Uterus (tissue), 2 donors: ENCODE results near the gene CLDN20.

ENCODE experiments used
- POLR2A ChIP-seq, 2 donors: fragments of 450-650 bp; IDR thresholded peaks; one replicate each; pipeline ENCODE4 v1.6.1; 2016; ENCODE audit warnings: antibody characterized with exemption in 2 of 2, mild to moderate bottlenecking in 1 of 2, moderate library complexity in 1 of 2
- TF ChIP-seq, protein P1 (sequence below), 4 experiments: fragments of 200-600 bp in 2 of 4; fragments of 450-650 bp in 2 of 4; sonication (generic) in 2 of 4; IDR thresholded peaks; one replicate each; pipeline ENCODE4 v1.5.1; 2016 to 2019; ENCODE audit warnings: antibody characterized with exemption in 4 of 4, mild to moderate bottlenecking in 2 of 4, moderate library complexity in 1 of 4

DNA sequence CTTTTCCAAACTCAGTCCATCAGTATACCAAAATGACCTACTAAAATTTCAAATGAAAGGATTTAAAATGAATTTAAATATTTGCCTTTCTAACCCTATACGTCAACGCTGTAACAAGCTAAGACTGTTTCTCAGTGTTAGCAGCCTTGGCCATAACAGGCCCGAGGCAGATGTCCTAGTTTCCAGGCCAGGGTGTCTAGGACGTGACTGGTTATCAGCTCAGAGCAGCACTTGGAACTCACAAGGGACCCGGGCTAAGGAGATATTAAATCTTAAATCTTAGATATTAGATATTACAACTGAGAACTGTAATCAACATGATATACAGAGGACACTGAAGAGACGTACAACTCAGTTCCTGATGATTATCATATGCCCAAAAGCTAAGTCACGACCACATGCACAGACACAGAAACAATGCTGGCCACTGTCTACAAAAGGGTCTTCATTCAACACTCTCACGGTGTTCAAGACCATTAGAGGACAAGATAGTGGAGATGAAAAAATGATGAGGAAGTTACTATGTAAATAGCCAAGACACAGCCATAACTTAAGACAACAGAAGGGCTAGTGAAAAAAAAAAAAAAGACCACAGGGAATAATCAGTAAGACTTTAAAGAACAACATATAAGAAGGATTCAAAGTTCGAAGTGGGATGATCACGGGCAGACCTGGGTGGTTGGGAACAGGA, at the start of gene CLDN20:
- TF ChIP-seq, protein P1, sequence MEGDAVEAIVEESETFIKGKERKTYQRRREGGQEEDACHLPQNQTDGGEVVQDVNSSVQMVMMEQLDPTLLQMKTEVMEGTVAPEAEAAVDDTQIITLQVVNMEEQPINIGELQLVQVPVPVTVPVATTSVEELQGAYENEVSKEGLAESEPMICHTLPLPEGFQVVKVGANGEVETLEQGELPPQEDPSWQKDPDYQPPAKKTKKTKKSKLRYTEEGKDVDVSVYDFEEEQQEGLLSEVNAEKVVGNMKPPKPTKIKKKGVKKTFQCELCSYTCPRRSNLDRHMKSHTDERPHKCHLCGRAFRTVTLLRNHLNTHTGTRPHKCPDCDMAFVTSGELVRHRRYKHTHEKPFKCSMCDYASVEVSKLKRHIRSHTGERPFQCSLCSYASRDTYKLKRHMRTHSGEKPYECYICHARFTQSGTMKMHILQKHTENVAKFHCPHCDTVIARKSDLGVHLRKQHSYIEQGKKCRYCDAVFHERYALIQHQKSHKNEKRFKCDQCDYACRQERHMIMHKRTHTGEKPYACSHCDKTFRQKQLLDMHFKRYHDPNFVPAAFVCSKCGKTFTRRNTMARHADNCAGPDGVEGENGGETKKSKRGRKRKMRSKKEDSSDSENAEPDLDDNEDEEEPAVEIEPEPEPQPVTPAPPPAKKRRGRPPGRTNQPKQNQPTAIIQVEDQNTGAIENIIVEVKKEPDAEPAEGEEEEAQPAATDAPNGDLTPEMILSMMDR (IDR thresholded peaks at IDR 0.05): no peak
- no peak for TF ChIP-seq POLR2A (IDR thresholded peaks at IDR 0.05)
